ENCODE results near the gene AKR7A2. TPM values are rescaled to one million over a fixed set of nuclear protein-coding genes. Genes with fewer than 3 reads are reported as not detected.

Gene AKR7A2
- polyA plus RNA-seq, 1 experiment, result 47.5 TPM

- DNase-seq (ENCODE audit: low read depth, low spot score), result no peak
- Histone ChIP-seq H3K27me3 (ENCODE audit: control insufficient read depth, insufficient read depth, low read length) (no peaks in the 10 kb centered on the region), H3K27ac (ENCODE audit: low read depth, low read length) (no peak overlapping the region), H3K4me3 (ENCODE audit: low read depth, low read length) (peak overlapping the region; percentile 79; the same call in 1 of the 2 replicates), H3K9me3 (ENCODE audit: control insufficient read depth, insufficient read depth, low read length) (no peaks in the 10 kb centered on the region; the same call in 1 of the 2 replicates)
- TF ChIP-seq CTCF (IDR thresholded peaks at IDR 0.05; ENCODE audit: low read depth, low read length), result no peak
- ChIA-PET POLR2A (no interaction called here), CTCF (interaction anchor here (0.6 to 1.3 kb wide), 3 partner anchors 28 to 392 kb away, joined by 3 read pairs; no protein-coding TSS in a partner anchor)
Observed at GRCh38 chr1:19313636-19313959, 1.7 kb upstream of the AKR7A2 start.

- CTCF ChIA-PET, result interaction anchor here (0.6 to 1.3 kb wide), 4 partner anchors 17 to 393 kb away, joined by 3 to 5 read pairs (median 3); no protein-coding TSS in a partner anchor
- DNase-seq (ENCODE audit: low read depth, low spot score), result no peak
- no peaks in the 10 kb centered on the region; the same call in 1 of the 2 replicates for H3K9me3 ChIP-seq (ENCODE audit: control insufficient read depth, insufficient read depth, low read length)
- H3K4me3 ChIP-seq (ENCODE audit: low read depth, low read length), result peak overlapping the region; percentile 79
- H3K27me3 ChIP-seq (ENCODE audit: control insufficient read depth, insufficient read depth, low read length), result no peaks in the 10 kb centered on the region
- POLR2A ChIA-PET, result interaction anchor here (0.6 to 2.0 kb wide), 4 partner anchors 10 to 61 kb away, joined by 3 to 4 read pairs (median 4); partner anchors contain the start of genes EMC1 and MRTO4
- peak overlapping the region; percentile 81 for H3K27ac ChIP-seq (ENCODE audit: low read depth, low read length)
- no peak for TF ChIP-seq CTCF (IDR thresholded peaks at IDR 0.05; ENCODE audit: low read depth, low read length)
Observed at GRCh38 chr1:19312782-19313635, 1.1 kb upstream of the AKR7A2 start.

- no peak overlapping the region for H3K27ac ChIP-seq (ENCODE audit: low read depth, low read length)
- no peak for DNase-seq (ENCODE audit: low read depth, low spot score)
- peak overlapping the region; percentile 82 for H3K4me3 ChIP-seq (ENCODE audit: low read depth, low read length)
- no peak for TF ChIP-seq CTCF (IDR thresholded peaks at IDR 0.05; ENCODE audit: low read depth, low read length)
- ChIA-PET POLR2A (interaction anchor here (0.6 to 2.0 kb wide), 2 partner anchors 12 to 54 kb away, joined by 4 to 6 read pairs; no protein-coding TSS in a partner anchor), CTCF (interaction anchor here (0.8 to 1.1 kb wide), 2 partner anchors 15 to 339 kb away, joined by 3 to 4 read pairs; no protein-coding TSS in a partner anchor)
- no peaks in the 10 kb centered on the region; the same call in 1 of the 2 replicates for H3K9me3 ChIP-seq (ENCODE audit: control insufficient read depth, insufficient read depth, low read length)
- H3K27me3 ChIP-seq (ENCODE audit: control insufficient read depth, insufficient read depth, low read length), result no peaks in the 10 kb centered on the region
Observed at GRCh38 chr1:19311503-19311930, 427 bp downstream of the AKR7A2 start.

GRCh38 chr1:19310720-19311502, 1.0 kb downstream of the AKR7A2 start:
- POLR2A ChIA-PET, result interaction anchor here (2.0 kb wide), 1 partner anchor 54 kb away, joined by 4 read pairs; no protein-coding TSS in a partner anchor
- no peak for DNase-seq (ENCODE audit: low read depth, low spot score)
- Histone ChIP-seq H3K27me3 (ENCODE audit: control insufficient read depth, insufficient read depth, low read length) (no peaks in the 10 kb centered on the region), H3K27ac (ENCODE audit: low read depth, low read length) (no peak overlapping the region), H3K9me3 (ENCODE audit: control insufficient read depth, insufficient read depth, low read length) (no peaks in the 10 kb centered on the region; the same call in 1 of the 2 replicates), H3K4me3 (ENCODE audit: low read depth, low read length) (peak overlapping the region; percentile 82)
- CTCF ChIA-PET, result interaction anchor here (0.6 to 1.1 kb wide), 3 partner anchors 14 to 340 kb away, joined by 3 to 4 read pairs (median 4); no protein-coding TSS in a partner anchor
- no peak for TF ChIP-seq CTCF (IDR thresholded peaks at IDR 0.05; ENCODE audit: low read depth, low read length)
